ENCODE data around the gene ZNF638. TPM values are rescaled to one million over a fixed set of nuclear protein-coding genes. Genes with fewer than 3 reads are reported as not detected.
"Not testable (repeated sequence)": the region's sequence is repeated elsewhere in the genome, so short reads cannot be mapped to it uniquely, and the experiment has no call there.

ZNF638 gene
- total and polyA plus RNA-seq, 4 donors = 193 to 317 (median 226) TPM

DNA sequence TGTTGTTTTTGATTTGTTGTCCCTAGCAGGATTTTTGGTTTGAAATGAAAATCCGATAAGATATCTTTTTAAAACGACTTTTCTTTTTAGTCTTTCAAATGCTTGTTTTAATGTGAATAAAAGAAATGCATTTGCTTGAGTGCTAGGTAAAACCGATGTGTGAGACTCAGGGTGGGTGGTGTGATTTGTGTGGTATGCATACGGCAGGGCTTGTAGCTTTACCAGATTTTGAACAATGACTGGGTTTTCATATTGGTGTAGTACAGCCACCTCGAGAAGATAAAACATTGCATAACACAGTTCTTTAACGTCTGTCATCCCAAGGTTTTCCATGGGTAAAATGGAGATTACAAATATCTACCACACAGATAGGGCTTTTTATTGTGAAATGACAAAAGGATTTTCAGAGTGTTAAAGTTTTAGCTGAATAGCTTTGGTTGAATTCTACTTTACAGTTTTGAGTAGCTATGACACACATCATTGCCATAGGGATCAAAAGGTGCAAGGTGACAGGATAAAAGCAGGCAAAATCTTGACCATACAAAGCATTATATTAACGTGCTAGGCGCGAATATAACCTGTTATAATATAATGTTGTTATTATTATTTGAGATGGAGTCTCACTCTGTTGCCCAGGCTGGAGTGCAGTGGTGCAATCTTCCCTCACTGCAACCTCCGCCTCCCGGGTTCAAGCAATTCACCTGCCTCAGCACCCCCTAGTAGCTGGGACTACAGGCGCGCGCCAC is 824 bp upstream of the ZNF638 start:
- 83% methylated on average over 1 of the region's 14 CpGs for WGBS (ENCODE audit: insufficient coverage)
- Histone ChIP-seq H3K4me3 (ENCODE audit: low read depth, low read length) (peak overlapping the region; percentile 91), H3K27ac (ENCODE audit: low read depth, low read length) (no peak overlapping the region), H3K4me1 (ENCODE audit: control insufficient read depth, insufficient read depth, low read length) (peaks cover 12% of the 10 kb centered on the region), H3K9me3 (ENCODE audit: control insufficient read depth, insufficient read depth, low read length) (no peaks in the 10 kb centered on the region), H3K36me3 (ENCODE audit: control insufficient read depth, insufficient read depth, low read length) (peaks cover 5% of the 10 kb centered on the region), H3K27me3 (ENCODE audit: control insufficient read depth, insufficient read depth, low read length) (no peaks in the 10 kb centered on the region)
- DNase-seq (ENCODE audit: low read depth in 4 of 6, low spot score in 6 of 6) = no peak

DNA sequence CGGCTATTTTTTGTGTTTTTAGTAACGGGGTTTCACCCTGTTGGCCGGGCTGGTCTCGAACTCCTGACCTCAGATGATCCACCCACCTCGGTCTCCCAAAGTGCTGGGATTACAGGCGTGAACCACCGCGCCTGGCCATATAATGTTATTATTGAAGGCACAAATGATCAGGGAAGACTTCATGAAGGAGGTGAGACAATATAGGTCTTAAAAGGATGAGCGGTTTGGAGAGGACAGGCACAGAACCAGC is 326 bp upstream of the ZNF638 start:
- not testable (repeated sequence) for H3K27ac ChIP-seq (ENCODE audit: low read depth, low read length); DNase-seq (ENCODE audit: low read depth in 4 of 6, low spot score in 6 of 6); H3K27me3 ChIP-seq (ENCODE audit: control insufficient read depth, insufficient read depth, low read length); H3K36me3 ChIP-seq (ENCODE audit: control insufficient read depth, insufficient read depth, low read length); H3K9me3 ChIP-seq (ENCODE audit: control insufficient read depth, insufficient read depth, low read length)
- WGBS (ENCODE audit: insufficient coverage) = 3% methylated on average over 5 of the region's 9 CpGs
- H3K4me3 ChIP-seq (ENCODE audit: low read depth, low read length) = peak overlapping the region; percentile 91
- peaks cover 15% of the 10 kb centered on the region for H3K4me1 ChIP-seq (ENCODE audit: control insufficient read depth, insufficient read depth, low read length)

DNA sequence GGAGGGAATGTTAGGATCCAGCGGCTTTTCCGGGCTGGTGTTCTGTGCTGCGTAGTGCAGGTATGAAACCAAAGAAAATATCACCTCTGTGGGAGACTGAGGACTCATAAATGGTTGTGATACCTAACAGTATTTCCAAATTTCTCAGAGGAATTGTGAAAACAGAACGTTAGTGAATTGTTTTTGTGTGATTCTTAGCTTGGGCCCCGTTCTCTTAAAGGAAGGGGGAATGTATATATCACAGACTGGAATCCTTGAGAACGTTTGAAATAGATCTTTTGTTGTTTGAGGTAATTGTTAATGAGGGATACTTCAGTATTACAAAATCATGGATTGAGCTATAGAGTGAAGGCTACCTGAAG is 834 bp downstream of the ZNF638 start:
- peak in 1 of 6 donors; percentile 24 for DNase-seq (ENCODE audit: low read depth in 4 of 6, low spot score in 6 of 6)
- H3K4me3 ChIP-seq (ENCODE audit: low read depth, low read length) = peak overlapping the region; percentile 91
- H3K36me3 ChIP-seq (ENCODE audit: control insufficient read depth, insufficient read depth, low read length) = peaks cover 5% of the 10 kb centered on the region
- 0% methylated on average over 6 of the region's 6 CpGs for WGBS (ENCODE audit: insufficient coverage)
- no peaks in the 10 kb centered on the region for H3K9me3 ChIP-seq (ENCODE audit: control insufficient read depth, insufficient read depth, low read length)
- H3K27me3 ChIP-seq (ENCODE audit: control insufficient read depth, insufficient read depth, low read length) = no peaks in the 10 kb centered on the region
- H3K27ac ChIP-seq (ENCODE audit: low read depth, low read length) = peak overlapping the region; percentile 99
- H3K4me1 ChIP-seq (ENCODE audit: control insufficient read depth, insufficient read depth, low read length) = peaks cover 15% of the 10 kb centered on the region

DNA sequence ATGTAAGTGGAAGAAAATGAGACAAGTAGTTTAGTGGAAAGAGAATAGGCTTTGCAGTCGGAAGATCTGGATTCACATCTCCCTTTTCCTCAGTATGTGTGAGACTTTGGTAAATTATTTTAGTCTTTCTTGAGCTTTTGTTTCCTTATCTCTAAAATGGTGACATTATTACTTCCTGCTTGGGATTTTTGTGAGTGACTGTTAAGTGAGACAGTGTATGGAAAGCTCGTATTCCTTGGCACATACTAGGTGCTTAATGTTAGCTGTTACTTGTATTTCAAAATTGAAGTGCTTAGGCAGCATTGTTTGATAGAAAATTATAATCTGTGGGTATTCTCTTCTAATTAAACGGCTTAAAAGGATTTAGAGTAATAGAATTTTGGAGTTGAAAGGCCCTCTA is 2.0 kb downstream of the ZNF638 start:
- Histone ChIP-seq H3K4me1 (ENCODE audit: control insufficient read depth, insufficient read depth, low read length) (peaks cover 15% of the 10 kb centered on the region), H3K36me3 (ENCODE audit: control insufficient read depth, insufficient read depth, low read length) (peaks cover 5% of the 10 kb centered on the region), H3K27ac (ENCODE audit: low read depth, low read length) (no peak overlapping the region), H3K4me3 (ENCODE audit: low read depth, low read length) (peak overlapping the region; percentile 91), H3K27me3 (ENCODE audit: control insufficient read depth, insufficient read depth, low read length) (no peaks in the 10 kb centered on the region), H3K9me3 (ENCODE audit: control insufficient read depth, insufficient read depth, low read length) (no peaks in the 10 kb centered on the region)
- no CpG with 5 or more reads among the region's 3 CpGs for WGBS (ENCODE audit: insufficient coverage)
- no peak for DNase-seq (ENCODE audit: low read depth in 4 of 6, low spot score in 6 of 6)

DNA sequence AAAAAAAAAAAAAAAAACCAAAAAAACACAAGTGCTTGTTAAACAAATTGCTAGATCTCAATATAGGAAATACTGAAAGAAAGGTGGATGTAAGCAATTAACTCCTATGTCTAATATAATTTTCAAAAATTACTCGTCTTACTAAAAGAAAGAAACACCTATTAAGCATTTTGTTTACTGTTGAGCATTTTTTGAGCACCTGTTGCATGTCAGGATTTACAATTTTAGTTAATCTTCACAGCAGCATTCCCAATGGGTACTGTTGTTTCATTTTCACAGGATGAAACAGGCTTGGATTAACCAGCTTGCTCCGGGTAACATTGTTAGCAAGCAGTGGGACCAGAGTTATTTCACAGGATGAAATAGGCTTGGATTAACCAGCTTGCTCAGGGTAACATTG is 4.8 kb downstream of the ZNF638 start:
- Histone ChIP-seq H3K4me1 (ENCODE audit: control insufficient read depth, insufficient read depth, low read length) (peaks cover 16% of the 10 kb centered on the region), H3K27me3 (ENCODE audit: control insufficient read depth, insufficient read depth, low read length) (no peaks in the 10 kb centered on the region), H3K4me3 (ENCODE audit: low read depth, low read length) (no peak overlapping the region), H3K9me3 (ENCODE audit: control insufficient read depth, insufficient read depth, low read length) (no peaks in the 10 kb centered on the region), H3K27ac (ENCODE audit: low read depth, low read length) (no peak overlapping the region), H3K36me3 (ENCODE audit: control insufficient read depth, insufficient read depth, low read length) (peaks cover 5% of the 10 kb centered on the region)
- no peak for DNase-seq (ENCODE audit: low read depth in 4 of 6, low spot score in 6 of 6)
- 45% methylated on average over 1 of the region's 2 CpGs for WGBS (ENCODE audit: insufficient coverage)

DNA sequence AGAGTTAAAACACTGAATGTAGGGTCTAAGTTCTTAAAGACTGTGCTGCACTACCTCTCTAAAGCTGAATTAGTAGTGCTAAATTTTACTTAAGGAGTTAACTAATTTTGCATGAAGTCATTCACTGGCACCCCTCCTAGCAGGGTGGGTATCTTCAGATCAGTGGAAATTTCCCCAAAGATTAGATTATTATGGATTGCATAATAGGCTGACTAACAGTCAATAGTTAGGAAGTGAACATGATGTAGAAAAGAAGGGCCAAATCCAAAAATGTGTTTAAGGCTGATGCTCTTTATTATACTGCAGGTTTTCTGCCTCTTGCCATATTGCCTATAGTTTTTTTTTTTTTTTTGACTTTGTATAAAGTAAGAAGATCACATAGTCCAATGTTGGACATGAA is 5.2 kb downstream of the ZNF638 start:
- H3K9me3 ChIP-seq (ENCODE audit: control insufficient read depth, insufficient read depth, low read length) = no peaks in the 10 kb centered on the region
- H3K27ac ChIP-seq (ENCODE audit: low read depth, low read length) = no peak overlapping the region
- H3K27me3 ChIP-seq (ENCODE audit: control insufficient read depth, insufficient read depth, low read length) = no peaks in the 10 kb centered on the region
- no peak for DNase-seq (ENCODE audit: low read depth in 4 of 6, low spot score in 6 of 6)
- H3K36me3 ChIP-seq (ENCODE audit: control insufficient read depth, insufficient read depth, low read length) = peaks cover 5% of the 10 kb centered on the region
- peaks cover 16% of the 10 kb centered on the region for H3K4me1 ChIP-seq (ENCODE audit: control insufficient read depth, insufficient read depth, low read length)
- no peak overlapping the region for H3K4me3 ChIP-seq (ENCODE audit: low read depth, low read length)

DNA sequence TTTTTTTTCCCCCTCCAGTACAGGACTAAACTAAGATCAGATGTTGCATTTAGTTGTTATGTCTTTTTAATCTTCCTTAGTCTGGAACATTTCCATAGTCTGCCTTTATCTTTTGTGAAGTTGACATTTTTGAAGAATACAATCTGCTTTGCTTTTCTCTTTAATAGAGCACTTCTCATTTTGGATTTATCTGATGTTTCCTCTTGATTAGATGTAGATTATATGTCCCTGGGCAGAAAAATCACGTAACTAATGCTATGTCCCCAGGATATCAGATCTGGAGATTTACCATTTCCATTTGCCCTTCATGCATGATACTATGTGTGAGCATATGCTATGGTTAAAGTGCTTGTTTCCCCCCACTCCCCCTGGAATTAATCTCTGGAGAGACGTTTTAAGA is 6.2 kb downstream of the ZNF638 start:
- DNase-seq (ENCODE audit: low read depth in 4 of 6, low spot score in 6 of 6) = no peak
- peaks cover 5% of the 10 kb centered on the region for H3K36me3 ChIP-seq (ENCODE audit: control insufficient read depth, insufficient read depth, low read length)
- H3K27ac ChIP-seq (ENCODE audit: low read depth, low read length) = no peak overlapping the region
- peaks cover 16% of the 10 kb centered on the region for H3K4me1 ChIP-seq (ENCODE audit: control insufficient read depth, insufficient read depth, low read length)
- no peaks in the 10 kb centered on the region for H3K9me3 ChIP-seq (ENCODE audit: control insufficient read depth, insufficient read depth, low read length)
- no CpG with 5 or more reads among the region's 2 CpGs for WGBS (ENCODE audit: insufficient coverage)
- no peak overlapping the region for H3K4me3 ChIP-seq (ENCODE audit: low read depth, low read length)
- H3K27me3 ChIP-seq (ENCODE audit: control insufficient read depth, insufficient read depth, low read length) = no peaks in the 10 kb centered on the region

DNA sequence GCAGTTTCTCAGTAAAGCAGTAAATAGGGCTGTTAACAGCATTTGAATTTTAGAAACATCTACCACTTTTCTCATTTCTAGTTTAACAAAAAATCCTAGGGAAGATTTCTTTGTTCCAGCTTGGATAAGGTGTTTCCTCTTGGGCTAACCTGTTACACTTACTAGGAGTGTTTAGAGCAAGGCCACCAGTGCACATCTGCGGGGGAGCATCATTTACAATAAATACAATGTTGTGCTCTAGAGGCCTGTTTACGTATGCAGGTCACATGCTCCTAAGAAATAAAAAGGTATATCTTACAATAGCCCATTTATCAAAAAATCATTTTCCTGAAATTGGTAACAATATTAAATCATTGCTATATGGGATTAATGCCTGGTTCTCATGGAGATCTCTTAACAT is 8.1 kb downstream of the ZNF638 start:
- DNase-seq (ENCODE audit: low read depth in 4 of 6, low spot score in 6 of 6) = no peak
- no peak overlapping the region for H3K27ac ChIP-seq (ENCODE audit: low read depth, low read length)
- no CpG with 5 or more reads among the region's 2 CpGs for WGBS (ENCODE audit: insufficient coverage)
- no peaks in the 10 kb centered on the region for H3K27me3 ChIP-seq (ENCODE audit: control insufficient read depth, insufficient read depth, low read length)
- H3K9me3 ChIP-seq (ENCODE audit: control insufficient read depth, insufficient read depth, low read length) = no peaks in the 10 kb centered on the region
- peaks cover 4% of the 10 kb centered on the region for H3K36me3 ChIP-seq (ENCODE audit: control insufficient read depth, insufficient read depth, low read length)
- no peak overlapping the region for H3K4me3 ChIP-seq (ENCODE audit: low read depth, low read length)
- H3K4me1 ChIP-seq (ENCODE audit: control insufficient read depth, insufficient read depth, low read length) = peaks cover 13% of the 10 kb centered on the region

DNA sequence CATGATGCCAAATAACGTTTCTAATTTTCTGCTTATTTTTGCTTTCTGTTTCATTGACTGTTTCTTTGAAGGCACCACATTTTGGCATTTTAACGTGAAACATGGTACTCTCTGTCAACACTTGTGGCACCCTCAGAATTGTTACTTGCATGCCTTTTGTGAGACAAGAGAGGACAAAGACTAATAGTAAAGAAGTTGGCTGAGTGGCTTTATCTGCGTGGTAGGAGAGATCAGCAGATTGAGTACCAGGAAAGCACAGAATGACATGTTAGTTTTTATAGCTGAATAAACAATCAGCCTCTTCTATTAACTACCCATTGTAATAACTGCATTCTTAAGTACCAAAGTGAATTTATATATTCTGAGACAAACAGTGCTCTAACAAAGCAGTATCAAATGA is 8.6 kb downstream of the ZNF638 start:
- peaks cover 9% of the 10 kb centered on the region for H3K4me1 ChIP-seq (ENCODE audit: control insufficient read depth, insufficient read depth, low read length)
- H3K27ac ChIP-seq (ENCODE audit: low read depth, low read length) = no peak overlapping the region
- 36% methylated on average over 1 of the region's 3 CpGs for WGBS (ENCODE audit: insufficient coverage)
- DNase-seq (ENCODE audit: low read depth in 4 of 6, low spot score in 6 of 6) = no peak
- H3K9me3 ChIP-seq (ENCODE audit: control insufficient read depth, insufficient read depth, low read length) = no peaks in the 10 kb centered on the region
- H3K4me3 ChIP-seq (ENCODE audit: low read depth, low read length) = no peak overlapping the region
- H3K36me3 ChIP-seq (ENCODE audit: control insufficient read depth, insufficient read depth, low read length) = no peaks in the 10 kb centered on the region
- H3K27me3 ChIP-seq (ENCODE audit: control insufficient read depth, insufficient read depth, low read length) = no peaks in the 10 kb centered on the region

DNA sequence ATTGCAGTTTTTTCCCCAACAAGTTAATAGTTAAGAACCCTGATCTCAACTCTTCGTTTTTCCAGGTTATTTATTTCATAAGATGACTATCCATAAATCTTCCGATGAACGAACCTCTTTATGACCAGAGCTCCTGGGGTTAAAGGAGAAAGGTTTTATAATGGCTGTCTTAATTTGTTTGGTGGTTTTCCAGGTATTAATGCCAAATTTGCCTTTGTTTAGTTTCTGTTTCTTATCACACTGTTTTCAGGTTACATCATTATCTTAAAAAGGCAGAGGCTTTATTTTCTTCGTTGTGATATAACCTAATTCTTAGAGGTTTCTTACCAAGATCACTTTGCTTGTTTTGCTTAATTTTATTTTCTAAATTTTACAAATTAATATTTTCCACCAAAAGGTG is 10.1 kb downstream of the ZNF638 start:
- no CpG with 5 or more reads among the region's 4 CpGs for WGBS (ENCODE audit: insufficient coverage)
- Histone ChIP-seq H3K36me3 (ENCODE audit: control insufficient read depth, insufficient read depth, low read length) (peaks cover 3% of the 10 kb centered on the region), H3K9me3 (ENCODE audit: control insufficient read depth, insufficient read depth, low read length) (no peaks in the 10 kb centered on the region), H3K4me1 (ENCODE audit: control insufficient read depth, insufficient read depth, low read length) (peaks cover 6% of the 10 kb centered on the region), H3K27ac (ENCODE audit: low read depth, low read length) (no peak overlapping the region), H3K27me3 (ENCODE audit: control insufficient read depth, insufficient read depth, low read length) (no peaks in the 10 kb centered on the region), H3K4me3 (ENCODE audit: low read depth, low read length) (no peak overlapping the region)
- no peak for DNase-seq (ENCODE audit: low read depth in 4 of 6, low spot score in 6 of 6)

All from spinal cord (tissue), 10 donors.